Kidney epithelial cell (primary cell): ENCODE results near the gene VKORC1L1. TPM values are rescaled to one million over a fixed set of nuclear protein-coding genes. Genes with fewer than 3 reads are reported as not detected.
"Not testable (repeated sequence)": the region's sequence is repeated elsewhere in the genome, so short reads cannot be mapped to it uniquely, and the experiment has no call there.

Experiments used
- DNase-seq: peaks from one replicate; pipeline ENCODE4 v3.0.0-alpha.2; 2010; ENCODE audit warnings: low read depth
- H3K27me3 ChIP-seq: 2 replicates; pipeline ENCODE4 v1.6.0; 2011; ENCODE audit warnings: low read length; ENCODE audit not compliant: control insufficient read depth, insufficient read depth
- H3K36me3 ChIP-seq: 2 replicates; pipeline ENCODE4 v1.5.1; 2011; ENCODE audit warnings: low read length; ENCODE audit not compliant: control insufficient read depth, insufficient read depth
- H3K4me3 ChIP-seq: 2 replicates; pipeline ENCODE4 v1.5.1; 2011; ENCODE audit warnings: low read depth, mild to moderate bottlenecking, control low read depth, low read length
- CTCF ChIP-seq: IDR thresholded peaks from 2 replicates; pipeline ENCODE4 v1.5.1; 2011; ENCODE audit warnings: mild to moderate bottlenecking, moderate library complexity, low read length, control low read depth, inconsistent platforms; ENCODE audit not compliant: insufficient read depth, poor library complexity, severe bottlenecking
- total RNA-seq: library from RNA; depleted of rRNA; stranded (reverse); fragments of >200 nt; gene quantifications from 2 replicates; pipeline ENCODE4 v1.2.3, GENCODE V29; 2015

VKORC1L1 gene
- total RNA-seq, 1 donor from 2014 or later: 20.1 TPM

GRCh38 chr7:65884983-65885382 is 12.1 kb downstream of the VKORC1L1 start:
- not testable (repeated sequence) for H3K4me3 ChIP-seq, H3K36me3 ChIP-seq, DNase-seq, H3K27me3 ChIP-seq

GRCh38 chr7:65885533-65885932 is 12.7 kb downstream of the VKORC1L1 start:
- H3K36me3 ChIP-seq, H3K4me3 ChIP-seq, DNase-seq, H3K27me3 ChIP-seq: not testable (repeated sequence)

GRCh38 chr7:65888434-65889156 is 15.7 kb downstream of the VKORC1L1 start:
- H3K4me3 ChIP-seq, H3K36me3 ChIP-seq, H3K27me3 ChIP-seq, DNase-seq: not testable (repeated sequence)

GRCh38 chr7:65889722-65890121 is 16.8 kb downstream of the VKORC1L1 start:
- not testable (repeated sequence) for DNase-seq, H3K27me3 ChIP-seq, H3K36me3 ChIP-seq, H3K4me3 ChIP-seq

GRCh38 chr7:65892161-65892560 is 19.3 kb downstream of the VKORC1L1 start:
- TF ChIP-seq CTCF: no peak
- H3K27me3 ChIP-seq: no peaks in the 10 kb centered on the region
- DNase-seq: no peak
- H3K4me3 ChIP-seq: no peak overlapping the region
- H3K36me3 ChIP-seq: no peaks in the 10 kb centered on the region

- Histone ChIP-seq H3K27me3 (no peaks in the 10 kb centered on the region), H3K36me3 (no peaks in the 10 kb centered on the region), H3K4me3 (no peak overlapping the region)
- DNase-seq: no peak
- no peak for TF ChIP-seq CTCF
These were observed 20.0 kb downstream of the VKORC1L1 start for GRCh38 chr7:65892835-65893234.

GRCh38 chr7:65896279-65896870 is 23.5 kb downstream of the VKORC1L1 start:
- no peak overlapping the region for H3K4me3 ChIP-seq
- TF ChIP-seq CTCF: no peak

GRCh38 chr7:65897289-65897688 is 24.4 kb downstream of the VKORC1L1 start:
- not testable (repeated sequence) for H3K27me3 ChIP-seq, H3K36me3 ChIP-seq, DNase-seq, H3K4me3 ChIP-seq

More at GRCh38 chr7:65896279-65896870, 23.5 kb downstream of the VKORC1L1 start:
- H3K27me3 ChIP-seq: no peaks in the 10 kb centered on the region
- DNase-seq: no peak
- no peaks in the 10 kb centered on the region for H3K36me3 ChIP-seq

GRCh38 chr7:65898677-65899447 is 26.0 kb downstream of the VKORC1L1 start:
- H3K36me3 ChIP-seq, H3K4me3 ChIP-seq, H3K27me3 ChIP-seq, DNase-seq: not testable (repeated sequence)
